Trophoblast cell (in vitro differentiated cells and primary cell): ENCODE data around the gene FBXO3. TPM values are rescaled to one million over a fixed set of nuclear protein-coding genes. Genes with fewer than 3 reads are reported as not detected.
"Not testable (repeated sequence)": the region's sequence is repeated elsewhere in the genome, so short reads cannot be mapped to it uniquely, and the experiment has no call there.

Experiments
- DNase-seq, 2 donors: peaks; one replicate each; pipeline ENCODE4 v3.0.0-alpha.2; 2016
- H2AFZ ChIP-seq: 2 replicates; pipeline ENCODE4 v1.6.1; 2013; ENCODE audit warnings: low read length, moderate library complexity, mild to moderate bottlenecking; ENCODE audit not compliant: insufficient read depth, poor library complexity
- H2AK5ac ChIP-seq: 2 replicates; pipeline ENCODE4 v1.6.1; 2013; ENCODE audit warnings: mild to moderate bottlenecking, low read length
- H2BK120ac ChIP-seq: 2 replicates; pipeline ENCODE4 v1.6.1; 2013; ENCODE audit warnings: low read length, mild to moderate bottlenecking, moderate library complexity; ENCODE audit not compliant: insufficient read depth, poor library complexity
- H2BK12ac ChIP-seq: 2 replicates; pipeline ENCODE4 v1.6.1; 2013; ENCODE audit warnings: mild to moderate bottlenecking, low read length, moderate library complexity
- H2BK5ac ChIP-seq: 2 replicates; pipeline ENCODE4 v1.6.1; 2013; ENCODE audit warnings: low read length, low read depth, moderate library complexity, mild to moderate bottlenecking; ENCODE audit not compliant: poor library complexity
- H3K14ac ChIP-seq: 2 replicates; pipeline ENCODE4 v1.6.1; 2013; ENCODE audit warnings: mild to moderate bottlenecking, low read length
- H3K18ac ChIP-seq: 2 replicates; pipeline ENCODE4 v1.6.1; 2013; ENCODE audit warnings: mild to moderate bottlenecking, low read length
- H3K23ac ChIP-seq: 2 replicates; pipeline ENCODE4 v1.6.1; 2013; ENCODE audit warnings: low read length
- H3K27ac ChIP-seq: 2 replicates; pipeline ENCODE4 v1.5.1; 2013; ENCODE audit warnings: low read depth, mild to moderate bottlenecking, inconsistent platforms, low read length, moderate library complexity
- H3K27me3 ChIP-seq: 2 replicates; pipeline ENCODE4 v1.6.1; 2013; ENCODE audit warnings: inconsistent platforms, mild to moderate bottlenecking, low read length, moderate library complexity; ENCODE audit not compliant: insufficient read depth
- H3K36me3 ChIP-seq, 2 experiments: 1 replicate in 1 of 2; 2 replicates in 1 of 2; pipeline ENCODE4 v1.6.1; 2013; ENCODE audit warnings: low read length in 2 of 2, mild to moderate bottlenecking in 2 of 2, moderate library complexity in 1 of 2; ENCODE audit not compliant: insufficient read depth in 2 of 2, control insufficient read depth in 1 of 2
- H3K4ac ChIP-seq: 2 replicates; pipeline ENCODE4 v1.6.1; 2013; ENCODE audit warnings: low read depth, mild to moderate bottlenecking, low read length, moderate library complexity
- H3K4me1 ChIP-seq, 2 experiments: 1 replicate in 1 of 2; 2 replicates in 1 of 2; pipeline ENCODE4 v1.6.1; 2013; ENCODE audit warnings: low read length in 2 of 2, mild to moderate bottlenecking in 2 of 2, moderate library complexity in 1 of 2; ENCODE audit not compliant: insufficient read depth in 2 of 2, control insufficient read depth in 1 of 2
- H3K4me2 ChIP-seq: 2 replicates; pipeline ENCODE4 v1.6.1; 2013; ENCODE audit warnings: inconsistent platforms, mild to moderate bottlenecking, low read length, moderate library complexity
- H3K4me3 ChIP-seq: 2 replicates; pipeline ENCODE4 v1.5.1; 2013; ENCODE audit warnings: mild to moderate bottlenecking, low read depth, low read length, inconsistent platforms
- H3K79me1 ChIP-seq: one replicate; pipeline ENCODE4 v1.6.1; 2013; ENCODE audit warnings: low read length
- H3K79me2 ChIP-seq: 2 replicates; pipeline ENCODE4 v1.6.1; 2013; ENCODE audit warnings: low read length, mild to moderate bottlenecking; ENCODE audit not compliant: control insufficient read depth, insufficient read depth, poor library complexity
- H3K9ac ChIP-seq: 2 replicates; pipeline ENCODE4 v1.6.1; 2013; ENCODE audit warnings: mild to moderate bottlenecking, low read length
- H3K9me3 ChIP-seq: 2 replicates; pipeline ENCODE4 v1.6.1; 2013; ENCODE audit warnings: low read depth, mild to moderate bottlenecking, control low read depth, inconsistent platforms, low read length; ENCODE audit not compliant: insufficient read depth
- H4K12ac ChIP-seq: 2 replicates; pipeline ENCODE4 v1.6.1; 2013; ENCODE audit warnings: low read depth, mild to moderate bottlenecking, low read length, moderate library complexity
- H4K8ac ChIP-seq: 2 replicates; pipeline ENCODE4 v1.6.1; 2013; ENCODE audit warnings: low read depth, mild to moderate bottlenecking, low read length, moderate library complexity
- H4K91ac ChIP-seq: one replicate; pipeline ENCODE4 v1.6.1; 2013; ENCODE audit warnings: low read depth, mild to moderate bottlenecking, low read length, moderate library complexity
- WGBS: extraction: QIAGEN DNeasy Blood & Tissue Kit; methylation state at CpG from one replicate; pipeline ENCODE4 v1.1.7; 2013; ENCODE audit warnings: missing lambda C conversion rate; ENCODE audit not compliant: insufficient read length, insufficient coverage; ENCODE audit errors: extremely low coverage; 5-methylcytosine and 5-hydroxymethylcytosine counted together
- polyA plus RNA-seq: library from polyadenylated mRNA; stranded (reverse); fragments of 200-250 nt; gene quantifications from 2 replicates; pipeline ENCODE4 v1.2.3, GENCODE V29; 2013

FBXO3 gene, protein sequence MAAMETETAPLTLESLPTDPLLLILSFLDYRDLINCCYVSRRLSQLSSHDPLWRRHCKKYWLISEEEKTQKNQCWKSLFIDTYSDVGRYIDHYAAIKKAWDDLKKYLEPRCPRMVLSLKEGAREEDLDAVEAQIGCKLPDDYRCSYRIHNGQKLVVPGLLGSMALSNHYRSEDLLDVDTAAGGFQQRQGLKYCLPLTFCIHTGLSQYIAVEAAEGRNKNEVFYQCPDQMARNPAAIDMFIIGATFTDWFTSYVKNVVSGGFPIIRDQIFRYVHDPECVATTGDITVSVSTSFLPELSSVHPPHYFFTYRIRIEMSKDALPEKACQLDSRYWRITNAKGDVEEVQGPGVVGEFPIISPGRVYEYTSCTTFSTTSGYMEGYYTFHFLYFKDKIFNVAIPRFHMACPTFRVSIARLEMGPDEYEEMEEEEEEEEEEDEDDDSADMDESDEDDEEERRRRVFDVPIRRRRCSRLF
- polyA plus RNA-seq: 22.2 and 22.5 TPM in 2 replicates

DNA sequence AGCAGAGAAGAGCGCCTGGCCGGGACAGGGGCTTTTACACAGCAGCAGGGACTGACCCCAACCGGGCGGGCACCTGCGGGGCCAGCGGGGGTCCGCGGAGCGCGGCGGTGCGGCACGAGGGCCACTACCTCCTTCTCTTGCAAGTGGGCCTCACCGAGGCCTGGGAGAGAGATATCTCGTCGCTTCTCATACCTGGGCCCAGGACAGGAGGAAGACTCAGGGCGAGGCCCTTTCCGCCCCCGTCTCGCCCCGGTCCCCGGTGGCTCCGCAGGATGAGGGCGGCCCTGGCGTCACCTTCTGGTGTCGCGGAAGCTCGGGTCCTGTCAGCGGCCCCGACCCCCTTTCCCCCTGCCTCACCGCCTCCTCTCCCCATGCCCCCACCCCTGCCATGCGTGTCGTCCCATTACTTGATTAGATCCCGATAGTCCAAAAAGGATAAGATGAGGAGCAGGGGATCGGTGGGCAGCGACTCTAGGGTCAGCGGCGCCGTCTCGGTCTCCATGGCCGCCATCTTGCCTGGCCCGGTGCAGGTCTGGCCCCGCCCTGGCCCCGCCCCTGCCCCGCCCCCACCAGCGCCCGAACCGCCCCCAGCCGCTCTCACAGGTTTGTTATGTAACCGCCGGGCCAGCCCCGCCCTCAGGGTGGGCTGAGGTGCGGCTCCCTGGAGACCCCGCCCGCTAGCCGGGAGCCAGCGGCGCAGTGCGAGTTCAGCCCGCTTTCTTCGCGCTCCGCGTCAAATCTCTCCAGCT, at the start of gene FBXO3:
FBXO3 (minus strand) TSS at position 534 of the 749 bp plus-strand sequence; CDS start at position 511, 23 bp downstream.
- H3K23ac ChIP-seq: no peak within 1 kb of the TSS
- H2AFZ ChIP-seq: peak within 1 kb of the TSS; percentile 88
- DNase-seq: peak; percentile 82 to 92
- peak within 1 kb of the TSS; percentile 70 for H4K91ac ChIP-seq
- peak within 1 kb of the TSS; percentile 92 for H3K4me3 ChIP-seq
- H2BK12ac ChIP-seq: peak within 1 kb of the TSS; percentile 63
- peak within 1 kb of the TSS; percentile 70 for H2BK120ac ChIP-seq
- peak within 1 kb of the TSS; percentile 81 for H3K18ac ChIP-seq
- peak within 1 kb of the TSS; percentile 87 for H4K12ac ChIP-seq
- H3K9ac ChIP-seq: peak within 1 kb of the TSS; percentile 87
- H3K27me3 ChIP-seq: no peaks in the 10 kb centered on the region
- peak within 1 kb of the TSS; percentile 12 for H2AK5ac ChIP-seq
- H3K4ac ChIP-seq: peak within 1 kb of the TSS; percentile 94
- H3K79me1 ChIP-seq: peaks cover 10% of the 10 kb centered on the region
- peaks cover 7 to 14% of the 10 kb centered on the region in 2 experiments for H3K4me1 ChIP-seq
- WGBS: no CpG with 5 or more reads among the region's 64 CpGs
- H3K36me3 ChIP-seq: peaks cover 0 to 2% of the 10 kb centered on the region in 2 experiments
- H3K79me2 ChIP-seq: peaks cover 6% of the 10 kb centered on the region
- no peaks in the 10 kb centered on the region for H3K9me3 ChIP-seq
- H3K27ac ChIP-seq: no peak within 1 kb of the TSS
- H4K8ac ChIP-seq: peak within 1 kb of the TSS; percentile 79
- peak within 1 kb of the TSS; percentile 77 for H3K14ac ChIP-seq
- H3K4me2 ChIP-seq: peak within 1 kb of the TSS; percentile 97
- H2BK5ac ChIP-seq: peak within 1 kb of the TSS; percentile 12

DNA sequence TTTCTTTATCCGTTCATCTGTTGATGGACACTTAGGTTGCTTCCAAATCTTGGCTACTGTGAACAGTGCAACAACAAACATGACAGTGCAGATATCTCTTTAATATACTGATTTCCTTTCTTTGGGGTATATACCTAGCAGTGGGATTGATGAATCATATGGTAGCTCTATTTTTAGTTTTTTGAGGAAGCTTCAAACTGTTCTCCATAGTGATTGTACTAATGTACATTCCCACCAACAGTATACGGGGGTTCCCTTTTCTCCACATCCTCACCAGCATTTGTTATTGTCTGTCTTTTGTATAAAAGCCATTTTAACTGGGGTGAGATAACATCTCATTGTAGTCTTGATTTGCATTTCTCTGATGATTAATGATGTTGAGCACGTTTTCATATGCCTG, 48.7 kb upstream of the FBXO3 start:
- not testable (repeated sequence) for H2BK12ac ChIP-seq, H2AFZ ChIP-seq, H3K9me3 ChIP-seq, H2AK5ac ChIP-seq, H4K8ac ChIP-seq, H3K27me3 ChIP-seq, H2BK5ac ChIP-seq, H3K18ac ChIP-seq, H3K36me3 ChIP-seq, H3K27ac ChIP-seq, H3K4me3 ChIP-seq, H3K4me1 ChIP-seq, H2BK120ac ChIP-seq, H3K4me2 ChIP-seq, H3K79me1 ChIP-seq, H3K9ac ChIP-seq, H3K14ac ChIP-seq, H3K4ac ChIP-seq, H3K23ac ChIP-seq, H4K12ac ChIP-seq, H3K79me2 ChIP-seq, H4K91ac ChIP-seq, DNase-seq
- no CpG with 5 or more reads among the region's 3 CpGs for WGBS

DNA sequence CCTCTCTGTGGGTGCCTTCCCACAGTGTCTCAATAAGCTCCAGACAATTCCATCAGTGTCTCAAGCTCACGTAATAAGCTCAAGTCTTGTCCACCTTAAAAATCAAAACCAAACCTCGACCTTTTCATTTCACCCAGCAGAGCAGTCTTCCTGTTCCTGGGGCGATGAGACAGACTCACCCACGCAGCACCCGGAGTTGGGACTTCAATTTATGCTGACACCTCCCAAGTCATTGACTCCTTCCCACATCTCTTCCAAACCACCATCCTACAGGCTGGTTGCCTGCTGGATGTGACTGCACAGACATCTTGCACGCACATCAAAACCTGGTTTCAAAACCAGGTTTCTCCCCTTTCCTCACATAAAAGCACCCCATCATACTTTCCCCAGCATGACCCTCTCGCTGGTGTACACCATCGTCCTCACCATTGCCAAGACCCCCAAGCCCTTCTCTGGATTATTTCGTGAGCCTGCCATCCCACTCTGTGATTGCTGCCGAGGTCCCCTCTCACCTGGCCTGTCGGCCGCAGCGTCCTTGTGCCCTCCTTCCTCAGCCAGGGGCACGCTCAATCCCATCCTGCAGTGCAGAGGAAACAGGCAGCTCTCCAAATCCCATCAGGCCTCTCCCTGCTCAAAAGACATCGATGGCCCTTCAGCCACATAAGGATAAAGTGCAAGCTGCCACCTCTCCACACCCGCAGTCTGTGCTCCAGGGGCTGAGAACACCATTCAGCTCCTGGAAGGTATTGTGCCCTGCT, 45.1 kb upstream of the FBXO3 start:
- no peak overlapping the region for H3K4me3 ChIP-seq
- no peak overlapping the region for H2AFZ ChIP-seq
- no peaks in the 10 kb centered on the region for H3K4me1 ChIP-seq
- no peak overlapping the region for H3K4ac ChIP-seq
- no peaks in the 10 kb centered on the region for H3K9me3 ChIP-seq
- no peaks in the 10 kb centered on the region for H3K79me2 ChIP-seq
- H2AK5ac ChIP-seq: no peak overlapping the region
- no peak overlapping the region for H3K4me2 ChIP-seq
- no peaks in the 10 kb centered on the region for H3K79me1 ChIP-seq
- no peak overlapping the region for H3K14ac ChIP-seq
- no peak overlapping the region for H4K91ac ChIP-seq
- H4K8ac ChIP-seq: no peak overlapping the region
- no peak overlapping the region for H2BK5ac ChIP-seq
- no peak overlapping the region for H4K12ac ChIP-seq
- H3K27me3 ChIP-seq: no peaks in the 10 kb centered on the region
- H3K36me3 ChIP-seq: no peaks in the 10 kb centered on the region
- H3K27ac ChIP-seq: no peak overlapping the region
- H2BK12ac ChIP-seq: no peak overlapping the region
- H3K23ac ChIP-seq: no peak overlapping the region
- no peak overlapping the region for H3K9ac ChIP-seq
- no peak for DNase-seq
- no CpG with 5 or more reads among the region's 16 CpGs for WGBS
- H2BK120ac ChIP-seq: no peak overlapping the region
- no peak overlapping the region for H3K18ac ChIP-seq

DNA sequence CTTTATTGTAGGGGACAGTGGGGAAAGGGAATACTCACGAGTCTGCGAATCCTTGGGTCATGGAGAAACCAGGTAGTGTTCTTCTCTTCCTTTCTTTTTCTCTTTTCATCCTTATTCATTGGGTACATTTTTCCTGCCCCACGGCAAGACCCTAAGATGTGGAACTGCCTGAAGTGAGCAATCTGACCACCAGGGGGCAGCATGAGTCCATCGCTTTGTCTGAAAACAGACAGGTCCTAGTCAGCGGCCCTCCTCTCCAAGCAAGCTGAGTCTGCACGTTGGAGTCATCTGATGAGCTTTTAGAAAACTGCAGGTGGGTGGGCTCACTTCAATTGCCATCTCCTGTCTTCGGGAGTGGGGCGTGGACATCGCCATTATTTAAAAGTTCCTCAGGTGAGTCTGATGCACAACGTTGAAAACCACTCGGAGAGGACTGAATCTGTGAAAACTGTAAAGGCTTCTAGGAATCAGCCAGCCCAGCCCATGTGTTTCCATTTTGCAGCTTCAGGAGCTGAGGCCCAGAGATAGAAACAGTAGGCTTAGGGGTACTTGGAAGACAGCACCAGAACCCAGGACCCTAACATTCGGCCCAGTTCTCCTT, 34.0 kb upstream of the FBXO3 start:
- Histone ChIP-seq H3K9me3 (no peaks in the 10 kb centered on the region), H3K14ac (no peak overlapping the region), H3K4me2 (no peak overlapping the region), H2AFZ (no peak overlapping the region), H3K79me2 (no peaks in the 10 kb centered on the region), H3K4me3 (no peak overlapping the region), H4K91ac (no peak overlapping the region), H4K8ac (no peak overlapping the region), H3K79me1 (no peaks in the 10 kb centered on the region), H2BK120ac (no peak overlapping the region), H3K23ac (no peak overlapping the region), H3K9ac (no peak overlapping the region), H2AK5ac (no peak overlapping the region), H3K36me3 (no peaks in the 10 kb centered on the region), H3K4ac (no peak overlapping the region), H4K12ac (no peak overlapping the region), H3K4me1 (no peaks in the 10 kb centered on the region), H3K18ac (no peak overlapping the region), H2BK5ac (no peak overlapping the region), H3K27ac (no peak overlapping the region), H3K27me3 (no peaks in the 10 kb centered on the region), H2BK12ac (no peak overlapping the region)
- DNase-seq: peak; percentile 81 to 97
- WGBS: no CpG with 5 or more reads among the region's 12 CpGs
